ENCODE measurements around the gene PTCD1. TPM values are rescaled to one million over a fixed set of nuclear protein-coding genes. Genes with fewer than 3 reads are reported as not detected.
A peak's percentile ranks its signal among the peaks of the same experiment; 100 is the strongest.
"Not testable (repeated sequence)": the region's sequence is repeated elsewhere in the genome, so short reads cannot be mapped to it uniquely, and the experiment has no call there.

Gene PTCD1
- total and polyA plus RNA-seq, 2 of the 8 experiments (the other 6 are each of a cell fraction or from before 2014, with no cell fraction given): 7.5 to 7.6 TPM

- not testable (repeated sequence) for H3K79me1 ChIP-seq (ENCODE audit: low read depth, low read length); H2BK120ac ChIP-seq (replicated peaks; ENCODE audit: low read depth, low read length); H3K79me2 ChIP-seq (ENCODE audit: control insufficient read depth in 1 of 2, insufficient read depth in 2 of 2, low read length in 2 of 2); H4K8ac ChIP-seq (ENCODE audit: extremely low read depth, insufficient read depth, low read length); H3K4me1 ChIP-seq (replicated peaks in 1 of 4; ENCODE audit: control insufficient read depth in 3 of 4, insufficient read depth in 4 of 4, low read length in 3 of 4); H3K9ac ChIP-seq (replicated peaks in 1 of 4; ENCODE audit: extremely low read depth in 1 of 4, low read depth in 3 of 4, low read length in 3 of 4); H3K27ac ChIP-seq (ENCODE audit: low read depth, low read length); H2AFZ ChIP-seq (ENCODE audit: low read length); H2AK5ac ChIP-seq (ENCODE audit: low read depth, low read length); H3K18ac ChIP-seq (ENCODE audit: extremely low read depth, low read length); H3K14ac ChIP-seq (ENCODE audit: insufficient read length); FAIRE-seq; H3K23ac ChIP-seq (ENCODE audit: insufficient read length); H3K27me3 ChIP-seq (replicated peaks in 1 of 4; ENCODE audit: control insufficient read depth in 3 of 4, extremely low read depth in 1 of 4, insufficient read depth in 3 of 4, low read length in 3 of 4); H3K4me2 ChIP-seq (ENCODE audit: insufficient read depth in 1 of 2, low read depth in 2 of 2, low read length in 2 of 2); H3K23me2 ChIP-seq (ENCODE audit: low read depth, low read length); H4K5ac ChIP-seq (ENCODE audit: insufficient read length, low read depth, low read length); H3K4ac ChIP-seq (replicated peaks; ENCODE audit: insufficient read length, low read depth, low read length); H2BK5ac ChIP-seq (ENCODE audit: low read depth, low read length); H3K56ac ChIP-seq (replicated peaks; ENCODE audit: insufficient read length, low read depth, low read length); H2BK15ac ChIP-seq (ENCODE audit: low read length); H3K9me3 ChIP-seq (ENCODE audit: insufficient read depth in 2 of 2, low read depth in 1 of 2, low read length in 1 of 2); H2BK12ac ChIP-seq (ENCODE audit: low read depth, low read length); H3K4me3 ChIP-seq (ENCODE audit: extremely low read depth in 1 of 4, insufficient read depth in 2 of 4, low read depth in 3 of 4, low read length in 4 of 4); H4K91ac ChIP-seq (replicated peaks; ENCODE audit: insufficient read length, low read length); H2BK20ac ChIP-seq (ENCODE audit: low read length)
- Histone ChIP-seq H3K36me3 (ENCODE audit: control insufficient read depth in 2 of 4, insufficient read depth in 4 of 4, low read length in 3 of 4) (peaks cover 25 to 82% (median 57%) of the 10 kb centered on the region in 4 experiments), H4K20me1 (replicated peaks in 1 of 2; ENCODE audit: control insufficient read depth in 1 of 2, insufficient read depth in 2 of 2, low read length in 2 of 2) (peaks cover 0 to 14% of the 10 kb centered on the region in 2 experiments)
- peak; percentile 49 to 65 (median 58) for TF ChIP-seq CTCF (IDR thresholded peaks at IDR 0.05; ENCODE audit: control extremely low read depth in 1 of 3, insufficient read depth in 1 of 3, low read depth in 1 of 3, low read length in 3 of 3)
- peak; percentile 55 to 58 for TF ChIP-seq RAD21 (IDR thresholded peaks at IDR 0.05 in 1 of 2, conservative IDR thresholded peaks at IDR 0.05 in 1 of 2; ENCODE audit: low read depth in 2 of 2, low read length in 2 of 2)
- 0 out of 3 replicates have a peak, but pooled peaks of 1 of the 2 experiments have one; percentile 36 for TF ChIP-seq POLR2A (IDR thresholded peaks at IDR 0.05; ENCODE audit: control extremely low read depth in 1 of 2, low read depth in 2 of 2, low read length in 2 of 2)
- WGBS, 2 experiments (ENCODE audit: extremely low coverage in 1 of 2, insufficient coverage in 1 of 2, insufficient read length in 1 of 2, insufficient replicate concordance in 2 of 2, low coverage in 1 of 2, low lambda C conversion rate in 2 of 2, missing lambda C conversion rate in 1 of 2): 75% methylated on average over 17 of the region's 17 CpGs; no CpG with 5 or more reads in 1 of the 2 experiments
- ChIA-PET POLR2A (ENCODE audit: partially characterized antibody) (interaction anchor here (0.7 to 2.8 kb wide), 11 partner anchors 9 to 163 kb away, joined by 3 to 12 read pairs (median 7); no protein-coding TSS in a partner anchor), CTCF (ENCODE audit: partially characterized antibody) (interaction anchor here (0.6 to 2.4 kb wide), 12 partner anchors 8 to 521 kb away, joined by 3 to 13 read pairs (median 5); no protein-coding TSS in a partner anchor)
- peak in 1 of 2 experiments; percentile 84 for DNase-seq (ENCODE audit: low read depth in 1 of 2, low spot score in 2 of 2)
Measured at GRCh38 chr7:99415513-99416127, 23.0 kb downstream of the PTCD1 start.
